NCI-H2081 (cell line): Measurements from ENCODE around the gene SCIN.
"Not testable (repeated sequence)": the region's sequence is repeated elsewhere in the genome, so short reads cannot be mapped to it uniquely, and the experiment has no call there.

ENCODE experiments used
- DNase-seq, 2 experiments: peaks; one replicate each; lab custom pipeline; 2025; lab: John Stamatoyannopoulos, UW

Gene SCIN

DNA sequence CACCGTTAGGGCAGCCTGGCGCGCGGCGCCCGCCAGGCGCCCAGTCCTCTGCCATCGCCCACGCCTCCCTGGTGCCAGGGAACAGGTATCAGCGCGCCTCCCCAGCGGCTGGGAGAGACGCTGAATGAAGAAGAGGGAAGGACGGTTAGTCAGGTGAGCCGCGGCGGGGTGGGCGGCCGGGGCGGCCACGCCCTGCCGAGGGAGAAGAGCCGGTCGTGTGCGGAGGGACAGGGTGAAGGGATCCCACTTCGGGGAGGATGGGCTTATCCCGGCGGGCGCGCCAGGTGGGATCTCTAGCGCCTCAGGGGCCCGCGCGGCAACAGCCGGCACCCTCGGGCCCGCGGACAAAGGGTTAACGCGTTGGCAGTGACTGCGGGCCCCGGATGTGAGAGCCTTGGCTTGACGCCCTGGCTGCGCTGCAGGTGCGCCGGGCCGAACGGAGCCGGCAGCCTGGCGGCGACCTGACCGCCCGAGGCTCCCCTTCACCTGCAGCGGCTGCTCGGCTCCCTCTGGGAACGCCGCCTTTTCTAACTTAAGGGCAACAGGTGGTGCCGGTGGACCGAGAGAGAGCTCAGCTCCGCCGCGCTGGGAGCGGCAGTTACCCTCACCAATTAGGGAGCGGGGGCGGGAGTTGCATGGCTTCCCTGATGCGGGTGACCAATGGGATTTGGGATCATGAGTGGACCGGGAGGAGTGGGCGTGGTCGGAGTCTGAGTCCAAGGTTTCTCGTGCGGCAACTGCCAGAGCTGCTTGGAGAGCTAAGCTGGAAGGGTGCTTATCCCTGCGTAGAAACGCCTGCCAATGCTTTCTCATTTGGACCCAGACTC lies 116.6 kb downstream of the SCIN start, which contains the start of gene ARL4A:
Gene ARL4A, plus strand, starts transcription at position 743 of the 827 bp plus-strand sequence. CDS start 622 bp downstream, outside the sequence.
- DNase-seq: peak; percentile 100

DNA sequence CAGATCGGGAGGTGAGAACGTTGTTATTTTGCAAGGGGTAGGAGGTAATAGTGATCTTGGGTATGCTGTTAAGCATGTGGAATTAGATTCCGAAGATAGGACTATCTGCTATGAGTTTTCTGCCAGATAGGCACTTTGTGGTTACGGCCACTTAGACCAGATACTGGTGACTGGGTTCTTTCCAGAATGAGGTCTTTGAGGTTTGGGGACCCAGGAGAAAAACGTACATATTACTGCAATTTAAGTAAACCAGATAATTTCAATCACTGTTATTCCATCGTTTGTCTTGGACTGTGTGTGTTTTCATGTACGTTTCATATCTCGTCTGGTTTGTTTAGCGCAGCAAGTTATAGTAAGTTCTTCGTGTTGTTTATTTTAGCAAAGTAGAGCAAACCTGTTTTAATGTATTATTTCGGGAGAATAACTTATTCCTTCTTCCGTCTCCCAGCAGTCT lies 117.2 kb downstream of the SCIN start:
- DNase-seq: no peak

DNA sequence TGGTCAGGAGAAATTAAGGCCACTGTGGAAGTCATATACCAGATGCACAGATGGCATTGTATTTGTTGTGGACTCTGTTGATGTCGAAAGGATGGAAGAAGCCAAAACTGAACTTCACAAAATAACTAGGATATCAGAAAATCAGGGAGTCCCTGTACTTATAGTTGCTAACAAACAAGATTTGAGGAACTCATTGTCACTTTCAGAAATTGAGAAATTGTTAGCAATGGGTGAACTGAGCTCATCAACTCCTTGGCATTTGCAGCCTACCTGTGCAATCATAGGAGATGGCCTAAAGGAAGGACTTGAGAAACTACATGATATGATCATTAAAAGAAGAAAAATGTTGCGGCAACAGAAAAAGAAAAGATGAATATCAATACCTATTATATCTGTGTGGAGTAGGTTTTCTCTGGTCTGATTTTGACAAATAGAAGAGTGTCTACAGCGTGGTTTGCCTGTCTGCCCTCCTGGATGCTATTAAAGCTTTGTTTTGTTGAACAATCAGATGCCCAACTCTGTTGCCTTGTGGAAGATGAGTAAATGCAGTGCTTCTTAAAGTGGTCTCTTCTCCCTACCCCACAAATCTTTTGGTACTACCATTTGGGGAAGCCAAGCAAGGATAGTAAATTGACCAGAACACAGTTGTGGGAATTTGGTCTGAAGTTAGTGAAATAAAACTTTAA lies 118.1 kb downstream of the SCIN start:
- DNase-seq: not testable (repeated sequence)

DNA sequence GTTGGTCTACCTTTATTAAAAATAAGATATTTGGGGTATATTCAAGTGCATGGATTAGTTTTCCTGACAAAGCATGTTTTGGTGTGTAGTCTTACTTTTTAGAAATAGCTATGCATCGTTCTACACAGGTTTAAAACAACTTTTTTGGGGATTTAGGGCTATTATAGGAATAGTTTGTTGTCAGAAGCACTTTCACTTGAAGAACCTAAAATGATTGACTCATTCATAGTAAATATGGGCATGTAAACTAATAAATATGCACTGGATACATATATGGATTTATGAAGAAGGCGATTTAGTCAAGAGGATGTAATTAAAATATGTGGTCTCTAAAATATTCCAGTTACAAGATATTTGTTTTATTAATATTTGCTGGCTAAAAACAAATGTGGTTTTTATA lies 118.9 kb downstream of the SCIN start:
- no peak for DNase-seq

DNA sequence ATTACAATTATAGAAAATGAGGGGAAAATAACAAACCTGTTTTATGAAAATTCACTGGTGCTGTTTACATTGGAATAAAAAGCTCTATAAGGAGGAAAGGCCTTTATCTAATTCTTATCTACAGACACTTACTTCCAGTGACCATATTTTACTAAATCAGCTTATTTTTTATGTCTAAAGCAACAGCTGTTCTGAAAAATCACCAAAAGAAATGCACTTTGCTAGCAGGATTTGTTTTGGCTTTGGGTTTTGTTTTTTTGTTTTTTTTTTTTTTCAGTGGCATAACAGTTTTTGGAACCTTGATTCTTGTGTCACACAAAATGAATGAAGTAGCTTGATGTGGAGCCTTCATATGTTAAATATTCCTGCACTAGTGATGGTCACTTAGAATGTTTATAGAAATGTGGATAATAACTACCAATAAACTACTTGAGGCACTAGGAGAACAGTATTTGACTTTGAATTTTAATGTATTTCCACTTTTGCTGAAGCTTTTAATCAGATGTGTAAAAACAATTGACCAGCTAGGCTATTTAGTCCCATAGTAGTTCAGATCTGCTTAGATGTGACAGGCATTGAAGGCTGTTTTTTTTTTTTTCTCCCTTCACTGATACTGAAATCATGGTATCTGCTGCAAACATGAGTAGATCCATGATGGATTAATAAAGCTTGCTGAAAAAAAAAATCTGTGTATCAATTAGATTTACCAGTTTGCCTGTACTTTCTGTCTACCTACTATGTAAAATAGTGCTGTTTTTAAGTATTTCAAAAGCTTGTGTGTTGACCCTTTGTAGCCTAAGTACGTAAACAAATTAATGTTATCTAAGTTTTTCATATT lies 119.7 kb downstream of the SCIN start:
- DNase-seq: no peak

DNA sequence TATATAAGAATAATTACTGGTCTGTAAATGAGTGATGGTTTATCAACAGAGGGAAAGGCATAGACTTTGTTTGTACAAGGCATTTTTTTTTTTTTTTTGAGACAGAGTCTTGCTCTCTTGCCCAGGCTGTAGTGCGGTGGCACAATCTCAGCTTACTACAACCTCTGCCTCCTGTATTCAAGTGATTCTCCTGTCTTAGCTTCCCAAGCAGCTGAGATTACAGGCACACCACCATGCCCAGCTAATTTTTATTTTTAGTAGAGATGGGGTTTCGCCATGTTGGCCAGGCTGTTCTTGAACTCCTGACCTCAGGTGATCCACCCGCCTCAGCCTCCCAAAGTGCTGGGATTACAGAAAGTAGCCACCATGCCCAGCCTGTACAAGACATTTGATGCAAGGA lies 120.9 kb downstream of the SCIN start:
- not testable (repeated sequence) for DNase-seq

DNA sequence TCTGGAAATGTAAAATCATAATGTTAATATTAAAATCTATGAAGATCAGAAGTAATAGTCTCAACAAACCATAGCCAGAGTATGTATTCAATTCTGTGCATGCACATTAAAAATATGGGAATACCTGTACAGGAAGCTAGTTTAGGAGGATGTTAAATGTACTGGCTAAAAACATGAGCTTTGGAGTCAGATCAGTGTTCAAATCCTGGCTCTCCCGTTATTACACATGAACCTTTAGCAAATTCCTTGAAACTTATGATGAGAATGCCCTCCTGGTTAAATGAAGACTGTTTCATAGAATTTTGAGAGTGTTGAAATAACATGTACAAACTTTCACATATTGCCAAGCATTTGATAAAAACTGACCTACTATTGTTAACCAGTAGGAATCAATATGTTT lies 121.5 kb downstream of the SCIN start:
- DNase-seq: no peak

DNA sequence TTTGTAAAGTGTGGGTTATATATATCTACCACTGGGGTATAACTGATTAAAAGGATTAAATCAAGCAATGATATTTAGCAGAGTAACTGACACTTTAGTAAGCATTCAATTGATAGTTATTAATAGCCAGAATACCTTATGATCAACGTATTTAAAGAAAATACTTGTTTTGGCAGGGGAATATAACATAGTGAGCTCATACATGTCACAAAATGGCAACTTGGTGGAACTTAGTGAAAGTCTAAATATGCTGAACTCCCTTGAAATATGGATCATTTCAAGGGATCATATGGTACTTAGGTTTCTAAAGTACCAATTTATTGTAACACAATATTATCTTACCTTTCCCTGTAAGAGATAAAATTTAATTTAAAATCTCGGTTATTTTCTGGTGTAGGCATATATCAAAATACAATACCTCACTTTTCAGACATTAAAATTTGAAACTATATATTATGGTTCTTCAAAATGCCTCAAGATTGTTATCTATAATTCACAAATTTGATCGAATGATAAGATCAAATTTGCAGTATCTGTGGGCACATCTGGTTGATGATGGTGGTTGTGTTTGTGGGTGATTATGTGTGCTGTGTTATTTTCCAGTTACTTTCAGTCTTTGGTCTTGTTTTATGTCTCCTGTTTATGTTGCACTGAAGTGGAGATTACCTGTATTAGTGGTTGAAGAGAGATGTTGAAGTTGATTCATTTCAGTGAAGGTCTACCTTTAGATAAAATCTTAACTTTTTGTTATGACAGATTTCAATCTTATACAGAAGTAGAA lies 122.1 kb downstream of the SCIN start:
- DNase-seq: no peak

DNA sequence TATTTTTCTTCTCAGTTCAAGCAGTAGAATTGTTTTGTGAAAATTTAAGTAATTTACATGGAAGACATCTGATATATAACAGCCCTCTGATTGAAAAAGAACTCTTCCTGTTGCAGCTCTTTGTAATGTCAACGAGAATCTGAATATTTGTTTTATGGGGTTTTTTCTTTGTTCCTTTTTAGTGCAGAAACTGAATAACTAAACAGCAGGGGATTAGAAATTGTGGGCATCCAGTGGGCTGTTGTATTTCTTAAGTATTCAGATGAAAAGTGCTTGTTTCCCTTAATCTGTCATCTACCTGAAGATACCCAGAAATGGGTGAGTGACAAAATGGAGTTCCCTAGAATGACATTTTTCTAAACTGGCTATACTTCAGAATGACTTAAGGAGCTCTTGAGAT lies 124.3 kb downstream of the SCIN start:
- DNase-seq: no peak

DNA sequence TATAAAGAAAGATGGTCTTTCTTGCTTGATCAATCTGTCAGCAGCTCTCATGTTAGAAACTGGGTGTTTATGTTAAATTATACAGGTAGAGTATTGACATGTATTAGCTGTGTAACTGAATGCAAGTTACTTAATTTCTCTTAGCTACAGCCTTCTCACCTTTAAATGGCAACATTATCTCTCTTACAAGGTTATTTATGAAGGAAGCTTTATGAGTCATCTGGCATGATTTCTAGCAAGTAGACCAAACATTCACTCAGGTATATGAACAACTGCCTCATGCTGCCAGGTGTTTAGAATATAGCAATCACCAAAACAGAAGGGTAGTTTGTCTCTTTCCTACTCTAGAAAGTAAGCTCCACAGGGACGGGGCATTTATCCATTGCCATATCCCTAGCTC lies 125.4 kb downstream of the SCIN start:
- no peak for DNase-seq

DNA sequence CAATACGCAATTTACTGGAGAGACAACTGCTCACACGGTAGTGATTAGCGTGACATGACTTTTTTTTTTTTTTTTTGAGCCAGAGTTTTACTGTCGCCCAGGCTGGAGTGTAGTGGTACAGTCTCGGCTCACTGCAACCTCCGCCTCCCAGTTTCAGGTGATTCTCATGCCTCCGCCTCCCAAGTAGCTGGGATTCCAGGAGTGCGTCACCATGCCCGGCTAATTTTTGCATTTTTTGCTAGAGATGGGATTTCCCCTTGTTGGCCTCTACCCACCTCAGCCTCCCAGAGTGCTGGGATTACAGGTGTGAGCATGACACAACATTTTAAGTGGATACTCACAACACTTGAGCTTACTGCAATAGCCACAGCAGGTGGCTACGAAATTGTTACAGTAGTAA lies 128.8 kb downstream of the SCIN start:
- no peak for DNase-seq

DNA sequence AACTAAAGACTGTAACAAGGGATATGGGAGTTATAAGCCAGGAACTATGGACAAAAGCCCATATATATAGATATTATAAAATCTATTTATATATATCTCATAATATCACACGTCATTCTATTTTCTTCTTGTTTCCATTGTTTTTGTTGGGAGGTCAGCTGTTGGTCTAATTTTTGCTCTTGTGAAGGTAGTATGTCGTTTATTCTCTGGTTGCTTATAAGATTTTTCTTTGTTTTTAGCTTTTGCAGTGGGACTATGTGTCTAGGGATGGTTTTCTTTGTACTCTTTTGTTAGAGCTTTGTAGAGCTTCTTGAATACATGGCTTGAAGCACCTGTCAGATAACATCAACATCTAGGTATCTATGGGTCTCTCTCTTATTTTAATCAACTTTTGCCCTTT lies 130.9 kb downstream of the SCIN start:
- no peak for DNase-seq

DNA sequence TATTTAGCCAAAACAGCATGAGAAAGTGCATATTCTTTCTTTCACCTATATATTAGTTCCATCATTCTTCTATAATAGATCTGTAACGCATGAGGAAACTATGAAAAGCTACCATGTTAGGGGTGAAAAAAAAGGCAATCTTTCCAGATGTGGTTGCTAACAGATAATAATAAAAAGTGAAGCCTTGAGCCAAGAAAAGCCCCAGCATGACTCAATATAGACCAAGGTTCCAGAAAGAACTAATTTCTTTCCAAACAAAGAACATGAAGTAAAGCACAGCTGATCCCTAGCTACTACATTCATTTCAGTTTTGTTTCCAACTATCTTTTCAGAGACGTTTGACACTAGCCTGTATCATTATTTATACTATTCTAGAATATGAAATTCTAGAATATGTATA lies 133.4 kb downstream of the SCIN start:
- DNase-seq: no peak

DNA sequence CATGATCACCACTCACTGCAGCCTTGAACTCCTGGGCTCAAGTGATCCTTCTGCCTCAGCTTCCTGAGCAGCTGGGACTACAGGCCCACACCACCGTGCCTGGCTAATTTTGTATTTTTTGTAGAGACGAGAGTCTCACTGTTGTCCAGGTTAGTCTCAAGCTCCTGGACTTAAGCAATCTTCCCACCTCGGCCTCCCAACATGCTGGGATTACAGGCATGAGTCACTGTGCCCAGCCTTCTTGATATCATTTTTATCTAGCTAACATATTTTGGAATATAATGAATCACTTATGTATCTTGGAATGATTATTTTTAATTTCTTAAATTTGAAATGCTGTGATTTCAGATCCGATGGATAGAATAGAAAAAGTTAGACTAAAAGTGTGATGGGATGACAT lies 135.4 kb downstream of the SCIN start:
- DNase-seq: no peak

DNA sequence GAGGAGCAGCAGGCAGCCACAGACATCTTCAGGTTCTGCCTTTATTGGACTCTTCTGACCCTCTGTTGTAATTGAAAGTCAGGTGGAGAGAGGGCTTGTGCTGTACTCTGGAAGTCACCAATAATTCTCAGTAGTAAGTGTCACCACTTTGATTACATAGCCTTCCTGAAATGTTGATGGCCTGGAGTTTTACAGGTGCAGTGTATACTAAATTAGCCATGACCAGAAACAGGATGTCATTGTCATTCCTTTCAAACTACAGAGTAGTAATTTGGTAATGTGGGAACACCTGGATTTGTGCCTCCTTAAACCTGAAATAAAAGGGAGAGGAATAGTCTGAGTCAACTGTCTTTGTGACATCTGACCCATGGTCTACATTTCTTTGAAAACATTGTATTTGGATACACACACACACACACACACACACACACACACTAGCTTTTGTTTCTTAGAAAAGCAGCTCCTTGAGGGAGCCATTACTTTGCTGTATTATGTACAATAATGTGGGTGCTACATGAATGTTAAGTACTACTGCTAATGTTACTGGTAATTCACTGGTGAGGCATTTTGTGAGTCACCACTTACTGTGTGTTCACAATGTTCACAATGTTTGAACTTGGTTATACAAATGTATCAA lies 136.5 kb downstream of the SCIN start:
- DNase-seq: peak; percentile 36 to 88

DNA sequence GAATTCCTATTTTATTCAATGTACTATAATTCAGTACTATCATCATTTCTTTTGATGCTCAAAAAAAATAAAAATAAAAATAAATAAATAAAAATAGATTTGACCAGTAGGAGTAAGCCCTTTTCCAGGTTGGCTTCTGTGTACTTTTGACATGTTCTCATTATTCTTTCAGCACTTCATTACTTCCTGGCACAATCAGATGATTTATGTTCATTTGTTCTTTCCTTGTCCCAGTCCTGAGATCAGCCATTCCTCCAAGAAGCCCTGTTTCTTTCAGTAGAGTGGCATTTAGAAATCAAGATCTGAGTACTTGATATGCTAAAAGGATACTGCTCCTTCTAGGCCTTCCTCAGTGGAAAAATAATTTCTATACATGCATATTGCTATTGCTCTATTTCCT lies 137.8 kb downstream of the SCIN start:
- no peak for DNase-seq
